HEK293T (cell line): ENCODE measurements around the gene TBC1D5.
A peak's percentile ranks its signal among the peaks of the same experiment; 100 is the strongest.

ENCODE experiments used
- CTCF ChIA-PET: fragments of 350-600 bp; formaldehyde crosslinking; extraction: SDS; loops from one replicate; lab custom pipeline; 2021; ENCODE audit warnings: antibody characterized with exemption, inconsistent platforms; lab: Yijun Ruan, JAX
- POLR2A ChIA-PET: fragments of 350-600 bp; formaldehyde crosslinking; extraction: SDS; loops from one replicate; lab custom pipeline; 2020; ENCODE audit warnings: antibody characterized with exemption, inconsistent platforms; lab: Yijun Ruan, JAX
- DNase-seq: peaks from one replicate; pipeline ENCODE4 v3.0.0; 2012; ENCODE audit warnings: mixed read lengths; ENCODE audit errors: extremely low spot score
- ARNT ChIP-seq: fragments of 450-650 bp; IDR thresholded peaks from 2 replicates; pipeline ENCODE4 v1.6.1; 2017; ENCODE audit warnings: mild to moderate bottlenecking
- BHLHE40 ChIP-seq: fragments of 450-650 bp; IDR thresholded peaks from 2 replicates; pipeline ENCODE4 v1.6.1; 2016; ENCODE audit warnings: mild to moderate bottlenecking, moderate library complexity, borderline replicate concordance
- CTBP1 ChIP-seq: fragments of 450-650 bp; IDR thresholded peaks from 2 replicates; pipeline ENCODE4 v1.6.1; 2016; ENCODE audit warnings: borderline replicate concordance
- ELF4 ChIP-seq: fragments of 450-650 bp; IDR thresholded peaks from 2 replicates; pipeline ENCODE4 v1.6.1; 2017; ENCODE audit warnings: antibody characterized with exemption
- FOXA1 ChIP-seq: fragments of 450-650 bp; IDR thresholded peaks from 2 replicates; pipeline ENCODE4 v1.6.1; 2016; ENCODE audit warnings: mild to moderate bottlenecking
- FOXK2 ChIP-seq: fragments of 450-650 bp; IDR thresholded peaks from 2 replicates; pipeline ENCODE4 v1.6.1; 2016; ENCODE audit warnings: mild to moderate bottlenecking
- FOXM1 ChIP-seq: fragments of 450-650 bp; IDR thresholded peaks from 2 replicates; pipeline ENCODE4 v1.6.1; 2017; ENCODE audit warnings: mild to moderate bottlenecking, borderline replicate concordance
- HDGF ChIP-seq: fragments of 450-650 bp; IDR thresholded peaks from 2 replicates; pipeline ENCODE4 v1.6.1; 2017; ENCODE audit warnings: antibody characterized with exemption, borderline replicate concordance
- L3MBTL2 ChIP-seq: fragments of 450-650 bp; conservative IDR thresholded peaks from 2 replicates; pipeline ENCODE4 v1.6.1; 2016; ENCODE audit warnings: mild to moderate bottlenecking
- LEF1 ChIP-seq: fragments of 450-650 bp; IDR thresholded peaks from 2 replicates; pipeline ENCODE4 v1.6.1; 2017; ENCODE audit warnings: mild to moderate bottlenecking, borderline replicate concordance
- NFRKB ChIP-seq: fragments of 450-650 bp; IDR thresholded peaks from 2 replicates; pipeline ENCODE4 v1.6.1; 2016; ENCODE audit warnings: mild to moderate bottlenecking, moderate library complexity
- PKNOX1 ChIP-seq: fragments of 450-650 bp; IDR thresholded peaks from 2 replicates; pipeline ENCODE4 v1.6.1; 2016
- SP1 ChIP-seq: fragments of 450-650 bp; IDR thresholded peaks from 2 replicates; pipeline ENCODE4 v1.6.1; 2017
- SUZ12 ChIP-seq: fragments of 450-650 bp; IDR thresholded peaks from 2 replicates; pipeline ENCODE4 v1.6.1; 2016; ENCODE audit warnings: mild to moderate bottlenecking
- TARDBP ChIP-seq: fragments of 450-650 bp; IDR thresholded peaks from 2 replicates; pipeline ENCODE4 v1.6.1; 2016
- ZNF384 ChIP-seq: fragments of 450-650 bp; IDR thresholded peaks from 2 replicates; pipeline ENCODE4 v1.6.1; 2016

TBC1D5 gene

GRCh38 chr3:17235310-17235709, 507.1 kb downstream of the TBC1D5 start:
- ChIA-PET POLR2A (no interaction called here), CTCF (no interaction called here)
- TF ChIP-seq NFRKB (no peak), CTBP1 (no peak), ELF4 (no peak), L3MBTL2 (no peak), ZNF384 (no peak), FOXA1 (no peak), SP1 (no peak), LEF1 (no peak), PKNOX1 (no peak), SUZ12 (no peak), ARNT (no peak), FOXM1 (no peak), HDGF (no peak)
- DNase-seq = no peak

- CTCF ChIA-PET = interaction anchor here (1.5 kb wide), 1 partner anchor 633 kb away, joined by 5 read pairs; no protein-coding TSS in a partner anchor
- POLR2A ChIA-PET = interaction anchor here (0.7 kb wide), 1 partner anchor 21 kb away, joined by 3 read pairs; no protein-coding TSS in a partner anchor
- DNase-seq = no peak
- TF ChIP-seq SUZ12 = no peak
- no peak for TF ChIP-seq SP1
- TF ChIP-seq HDGF = no peak
- TF ChIP-seq FOXM1 = no peak
- TF ChIP-seq PKNOX1 = no peak
- no peak for TF ChIP-seq ARNT
- TF ChIP-seq FOXK2 = no peak
- TF ChIP-seq ZNF384 = no peak
- TF ChIP-seq ELF4 = no peak
- TF ChIP-seq L3MBTL2 = no peak
- TF ChIP-seq BHLHE40 = no peak
- no peak for TF ChIP-seq CTBP1
- TF ChIP-seq LEF1 = no peak
- TF ChIP-seq NFRKB = no peak
- TF ChIP-seq TARDBP = no peak
- TF ChIP-seq FOXA1 = no peak
Measured at GRCh38 chr3:17234382-17234781, 508.0 kb downstream of the TBC1D5 start.

- DNase-seq = peak; percentile 56
- TF ChIP-seq SP1 (no peak), CTBP1 (no peak), FOXA1 (no peak), LEF1 (no peak)
- POLR2A ChIA-PET = no interaction called here
- CTCF ChIA-PET = interaction anchor here (1.5 kb wide), 1 partner anchor 632 kb away, joined by 5 read pairs; no protein-coding TSS in a partner anchor
Measured at GRCh38 chr3:17233398-17233800, 509.0 kb downstream of the TBC1D5 start.

- ChIA-PET POLR2A (no interaction called here), CTCF (interaction anchor here (0.5 kb wide), 1 partner anchor 494 kb away, joined by 3 read pairs; no protein-coding TSS in a partner anchor)
- TF ChIP-seq HDGF (no peak), LEF1 (no peak), L3MBTL2 (no peak), ARNT (no peak), TARDBP (no peak), ELF4 (no peak), SUZ12 (no peak), CTBP1 (no peak), ZNF384 (no peak), PKNOX1 (no peak), FOXA1 (no peak), FOXK2 (no peak), BHLHE40 (no peak), FOXM1 (no peak), NFRKB (no peak), SP1 (no peak)
- no peak for DNase-seq
Measured at GRCh38 chr3:17232442-17232841, 510.0 kb downstream of the TBC1D5 start.

GRCh38 chr3:17231537-17232261, 510.7 kb downstream of the TBC1D5 start:
- ChIA-PET POLR2A (no interaction called here), CTCF (interaction anchor here (0.8 to 0.9 kb wide), 2 partner anchors 9 to 630 kb away, joined by 3 to 5 read pairs; no protein-coding TSS in a partner anchor)
- DNase-seq = no peak
- TF ChIP-seq HDGF (no peak), PKNOX1 (no peak), NFRKB (no peak), SUZ12 (no peak), BHLHE40 (no peak), ZNF384 (no peak), FOXK2 (no peak)
